GM18870 (cell line): ENCODE results near the gene KRTAP15-1.

Source experiments
- ATAC-seq: cut with Tn5 transposase; IDR thresholded peaks from one replicate; pipeline ENCODE4 v1.9.1; 2021; ENCODE audit warnings: moderate library complexity; ENCODE audit not compliant: unreplicated experiment

The KRTAP15-1 gene

GRCh38 chr21:30486180-30486579, 46.1 kb downstream of the KRTAP15-1 start:
- ATAC-seq: no peak

- no peak for ATAC-seq
These were observed 47.3 kb downstream of the KRTAP15-1 start, which contains the start of gene KRTAP19-2 for GRCh38 chr21:30487336-30487735. Gene KRTAP19-2, minus strand, starts transcription at chr21:30487436. Its CDS starts 88 bp downstream, at chr21:30487348.
